Activated CD4-positive, alpha-beta T cell treated with anti-CD3 and anti-CD28 coated beads for 1 hour (primary cell): ENCODE results near the gene GP1BB.

Experiments
- DNase-seq: peaks from one replicate; pipeline ENCODE4 v3.0.0-alpha.2; 2020

GP1BB gene

DNA sequence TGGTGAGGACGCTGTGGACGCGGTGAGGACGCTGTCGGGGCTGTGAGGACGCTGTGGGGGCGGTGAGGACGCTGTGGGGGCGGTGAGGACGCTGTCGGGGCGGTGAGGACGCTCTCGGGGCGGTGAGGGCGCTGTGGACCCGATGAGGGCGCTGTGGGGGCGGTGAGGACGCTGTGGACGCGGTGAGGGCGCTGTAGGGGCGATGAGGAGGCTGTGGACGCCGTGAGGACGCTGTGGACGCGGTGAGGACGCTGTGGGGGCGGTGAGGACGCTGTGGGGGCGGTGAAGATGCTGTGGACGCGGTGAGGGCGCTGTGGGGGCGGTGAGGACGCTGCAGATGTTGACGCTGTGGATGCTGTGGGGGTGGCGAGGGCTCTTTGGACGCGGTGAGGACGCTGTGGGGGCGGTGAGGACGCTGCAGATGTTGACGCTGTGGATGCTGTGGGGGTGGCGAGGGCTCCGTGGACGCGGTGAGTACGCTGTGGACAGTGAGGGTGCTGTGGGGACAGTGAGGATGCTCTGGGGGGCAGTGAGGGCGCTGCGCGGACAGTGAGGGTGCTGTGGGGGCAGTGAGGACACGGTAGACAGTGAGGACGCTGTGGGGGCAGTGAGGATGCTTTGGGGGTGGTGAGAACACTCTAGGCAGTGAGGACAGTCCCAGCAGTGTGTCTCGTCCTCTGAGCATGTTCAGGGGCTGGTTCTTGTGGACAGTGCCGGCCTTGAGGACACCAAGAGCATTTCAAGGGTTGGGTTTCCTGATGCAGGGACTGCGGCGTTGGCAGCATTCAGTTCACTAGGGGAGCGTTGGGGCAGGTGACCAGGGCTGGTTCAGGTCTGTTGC lies 4.2 kb downstream of the GP1BB start:
- DNase-seq = no peak

DNA sequence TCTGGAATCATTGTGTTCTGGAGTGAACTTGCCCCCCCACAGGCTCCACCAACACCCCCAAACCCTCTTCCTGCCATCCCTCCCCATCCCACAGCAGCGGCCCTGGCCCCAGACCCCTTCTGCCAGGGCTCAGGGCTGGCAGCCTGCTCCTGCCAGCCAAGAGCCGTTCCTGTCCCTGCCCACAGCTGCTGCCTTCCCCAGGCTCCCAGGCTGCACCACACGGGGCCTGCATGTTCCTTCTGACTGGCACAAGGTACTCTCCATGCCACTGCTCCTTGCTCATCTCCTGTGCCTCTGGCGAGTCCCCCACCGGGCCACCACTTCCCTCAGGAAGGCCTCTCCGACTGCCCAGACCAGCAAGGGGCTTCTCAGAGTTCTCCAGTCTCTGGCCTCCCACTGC lies 4.9 kb downstream of the GP1BB start:
- DNase-seq = no peak

DNA sequence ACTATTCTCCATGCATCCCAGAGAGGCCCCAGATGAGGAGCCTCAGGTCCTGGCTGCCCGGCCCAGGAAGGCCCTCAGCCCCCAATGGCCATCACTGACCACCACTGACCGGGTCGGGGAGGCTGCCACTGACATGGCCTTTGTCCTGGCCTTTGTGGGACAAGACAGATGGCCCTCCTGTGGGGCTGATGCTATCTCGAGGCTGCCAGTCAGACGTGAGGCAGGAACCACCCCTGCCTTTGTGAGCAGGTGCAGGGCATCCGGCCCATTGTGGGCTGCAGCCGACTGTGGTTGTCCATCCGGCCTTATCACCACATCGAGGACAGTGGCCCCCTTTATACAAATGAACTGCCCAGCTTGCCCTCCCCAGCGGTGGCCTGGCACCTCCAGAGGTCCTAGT lies 5.5 kb downstream of the GP1BB start:
- no peak for DNase-seq

DNA sequence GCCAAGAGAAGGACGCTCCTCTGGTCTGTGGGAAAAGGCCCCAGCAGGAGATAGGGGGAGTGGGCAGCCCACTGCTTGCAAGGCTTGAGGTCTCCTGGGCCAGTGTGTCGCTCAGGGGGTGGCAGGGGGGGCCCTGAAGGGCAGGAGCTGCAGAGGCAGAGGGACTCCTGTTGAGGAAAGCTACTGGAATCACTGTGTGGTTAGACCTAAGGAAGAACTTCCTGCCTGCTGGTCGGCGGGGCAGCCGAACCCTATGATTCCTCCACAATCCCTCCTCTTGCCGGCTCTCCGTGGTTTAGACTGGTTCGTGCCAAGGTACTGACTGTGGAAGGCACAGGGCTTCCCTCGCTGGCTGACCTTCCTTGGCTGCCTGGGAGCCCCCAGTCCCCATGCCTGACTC lies 6.2 kb downstream of the GP1BB start:
- DNase-seq = no peak

DNA sequence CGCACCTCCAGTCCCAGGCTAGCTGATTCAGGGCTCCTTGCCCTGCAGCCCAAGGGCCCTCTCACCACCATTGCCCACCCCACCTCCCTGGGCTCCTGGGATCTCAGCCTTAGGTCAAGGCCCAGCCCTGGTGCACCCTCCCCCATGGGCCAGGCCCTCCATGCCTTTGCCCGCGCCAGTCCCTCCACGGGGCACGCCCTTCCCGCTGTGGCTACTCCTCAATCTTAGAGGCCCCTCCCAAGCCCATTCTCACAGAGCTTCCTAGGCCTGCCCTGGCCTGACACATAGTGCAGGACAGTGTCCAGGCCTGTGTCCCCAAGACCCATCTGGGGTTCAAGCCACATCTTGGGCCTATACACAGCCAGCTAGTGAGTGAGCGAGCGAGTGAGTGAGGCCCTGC lies 6.9 kb downstream of the GP1BB start:
- no peak for DNase-seq

DNA sequence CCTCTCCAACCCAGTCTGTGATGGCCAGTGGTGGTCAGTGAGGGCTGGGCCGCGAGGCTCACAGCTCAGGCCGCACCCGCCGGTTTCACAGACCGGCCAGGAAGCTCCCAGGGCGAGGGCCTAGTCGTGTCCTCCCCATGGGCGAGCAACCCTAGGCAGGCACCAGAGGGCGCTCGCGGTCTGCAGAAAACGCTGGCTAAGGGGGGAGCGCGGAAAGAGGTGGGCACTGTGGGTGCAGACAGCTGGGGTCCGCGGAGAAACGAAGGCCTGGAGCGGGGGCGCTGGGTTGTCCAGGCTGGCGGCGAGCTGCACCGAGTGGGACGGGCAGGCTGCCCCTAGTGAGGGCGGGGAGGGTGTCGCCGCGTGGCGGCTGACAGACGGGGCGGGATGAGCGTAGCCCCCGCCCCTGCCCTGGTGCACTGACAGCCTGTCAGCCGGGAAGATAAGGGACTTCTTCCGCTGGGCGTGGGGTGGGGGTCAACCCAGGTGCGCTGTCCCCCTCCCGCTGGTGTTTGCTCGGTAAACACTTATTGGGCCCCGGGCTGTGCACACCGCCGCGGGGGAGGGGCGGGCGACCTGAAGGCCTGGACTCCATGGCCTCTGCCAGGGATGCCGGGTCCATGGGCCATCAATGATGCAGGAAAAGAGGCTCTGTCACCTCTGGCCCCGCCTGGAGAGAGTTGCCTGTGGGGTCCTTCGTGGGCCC lies 7.5 kb downstream of the GP1BB start:
- DNase-seq = peak; percentile 79

DNA sequence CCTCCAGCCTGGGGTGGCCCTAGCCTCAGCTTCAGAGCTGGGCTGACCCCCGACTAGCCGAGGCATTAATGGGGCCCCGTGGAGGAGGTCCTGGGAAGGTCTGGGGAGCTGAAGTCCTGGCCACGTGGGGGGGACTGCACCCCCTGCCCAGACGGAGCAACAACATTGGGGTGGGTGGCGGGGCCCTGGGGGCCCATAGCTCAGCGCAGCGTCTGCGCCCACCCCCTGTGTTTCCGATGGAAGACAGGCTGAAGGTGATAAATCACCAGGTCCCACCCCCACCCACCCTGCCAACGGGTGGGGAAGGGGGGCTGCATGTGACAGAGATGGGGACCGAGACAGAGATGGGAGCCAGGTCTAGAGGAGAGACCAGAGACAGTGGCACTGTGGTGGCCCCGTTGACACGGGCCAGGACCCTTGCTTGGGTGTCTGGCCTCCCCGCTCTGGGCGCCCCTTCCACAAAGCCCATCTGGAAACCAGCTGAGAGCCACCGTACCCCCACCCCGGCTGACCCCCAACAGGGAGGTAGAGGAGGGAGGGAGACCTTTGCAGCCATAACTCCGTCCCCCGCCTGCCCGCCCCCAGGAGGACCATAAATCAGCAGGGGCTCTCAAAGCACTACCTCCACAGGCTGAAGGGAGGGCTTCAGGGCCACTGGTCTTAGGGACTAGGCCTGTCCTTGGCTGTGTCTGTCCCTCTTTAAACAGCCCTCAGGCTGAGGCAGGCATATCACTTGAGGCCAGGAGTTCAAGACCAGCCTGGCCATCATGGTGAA lies 8.2 kb downstream of the GP1BB start:
- DNase-seq = no peak

DNA sequence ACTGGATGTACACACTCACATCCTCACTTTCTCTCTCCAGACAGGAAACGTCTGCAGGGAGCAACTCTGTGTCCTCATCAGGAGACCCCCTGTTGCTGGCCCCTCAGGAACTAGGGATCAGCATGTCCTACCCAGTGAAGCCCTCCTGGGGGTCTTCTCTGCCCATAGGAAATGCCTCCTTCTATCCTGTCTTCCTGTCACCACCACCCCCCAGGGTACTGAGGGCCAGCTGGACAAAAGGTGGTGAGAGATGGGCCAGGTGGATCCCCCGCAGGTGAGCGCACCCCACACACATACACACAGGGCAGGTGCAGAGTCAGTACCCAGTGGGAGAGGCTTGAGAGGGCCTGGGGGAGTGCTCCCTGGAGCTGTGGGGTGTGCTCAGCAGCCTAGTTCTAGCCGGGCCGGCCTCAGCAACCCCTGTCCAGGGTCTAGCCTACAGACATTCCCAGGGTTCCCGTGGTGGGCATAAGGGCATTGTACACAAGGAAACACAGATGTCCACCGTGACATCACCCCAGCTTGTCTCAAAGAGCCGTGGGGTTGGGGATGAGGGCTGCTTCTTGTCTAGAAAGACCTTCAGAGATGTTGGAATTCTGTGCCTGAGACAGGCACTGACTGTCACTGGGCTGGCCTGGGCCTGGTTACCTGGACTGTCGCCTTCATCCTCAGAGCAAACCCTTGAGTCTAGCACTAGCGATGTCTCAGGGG lies 9.2 kb downstream of the GP1BB start:
- no peak for DNase-seq

DNA sequence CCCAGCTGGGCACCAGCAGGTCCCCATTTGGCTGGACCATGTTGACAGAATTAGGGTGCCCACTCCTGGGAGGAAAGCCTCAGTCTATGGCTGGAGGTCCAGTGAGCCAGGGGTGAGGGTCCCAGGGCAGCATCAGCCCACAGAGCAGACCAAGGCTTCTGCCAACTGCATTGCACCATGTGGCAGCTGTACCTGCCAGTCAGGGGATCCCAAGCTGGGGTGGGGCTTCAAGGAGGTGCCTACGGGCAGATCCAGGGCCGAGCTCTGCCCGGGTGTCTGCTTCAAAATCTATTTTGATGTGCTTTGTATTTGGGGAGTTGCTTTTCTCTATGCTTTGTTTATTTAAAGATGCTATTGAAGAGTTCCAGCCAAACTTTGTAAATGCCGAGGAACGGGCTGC lies 10.4 kb downstream of the GP1BB start:
- no peak for DNase-seq

DNA sequence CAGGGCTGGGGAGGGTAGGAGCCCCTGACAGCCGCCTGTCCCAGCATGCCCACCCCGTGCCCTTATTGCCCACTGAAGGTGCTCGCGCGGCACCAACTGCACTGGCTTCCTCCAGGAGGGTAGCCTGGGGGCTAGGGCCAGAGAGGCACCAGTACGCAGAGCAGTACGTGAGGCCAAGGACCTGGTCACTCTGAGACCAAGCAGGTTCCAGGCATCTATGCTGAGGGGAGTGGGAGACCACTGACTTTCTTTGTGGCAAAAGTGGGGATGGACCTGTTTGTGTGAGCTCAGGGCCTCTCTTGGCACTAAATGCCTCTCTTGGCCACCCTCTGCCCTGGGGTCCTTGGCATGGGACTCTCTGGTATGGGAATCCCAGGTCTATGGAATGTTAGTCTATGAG lies 10.8 kb downstream of the GP1BB start:
- no peak for DNase-seq

DNA sequence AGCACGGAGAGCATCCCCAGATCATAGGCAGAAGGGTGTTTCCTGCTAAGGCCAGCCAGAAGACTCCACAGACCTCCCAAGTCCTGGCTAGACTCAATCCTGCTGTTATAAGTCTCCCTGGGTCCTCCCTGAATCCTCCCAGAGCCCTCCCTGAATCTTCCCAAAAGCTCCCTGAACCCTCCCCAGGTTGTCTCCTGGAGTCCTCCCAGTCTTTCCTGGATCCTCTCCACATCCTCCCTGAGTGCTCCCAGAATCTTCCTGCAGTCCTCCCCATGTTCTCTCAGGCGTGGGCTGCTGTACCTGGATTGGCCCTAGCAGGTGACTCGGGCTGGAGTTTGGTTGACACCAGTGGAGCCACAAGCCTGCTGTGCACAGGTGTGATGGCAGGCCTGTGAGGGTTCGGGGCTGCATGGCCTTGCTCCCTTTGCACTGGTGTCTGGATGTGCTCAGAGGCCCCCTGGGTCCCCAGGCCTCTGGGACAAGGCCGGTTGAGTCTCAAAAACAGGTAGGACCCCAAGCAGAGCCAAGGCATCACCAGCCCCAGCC lies 11.6 kb downstream of the GP1BB start:
- DNase-seq = no peak

DNA sequence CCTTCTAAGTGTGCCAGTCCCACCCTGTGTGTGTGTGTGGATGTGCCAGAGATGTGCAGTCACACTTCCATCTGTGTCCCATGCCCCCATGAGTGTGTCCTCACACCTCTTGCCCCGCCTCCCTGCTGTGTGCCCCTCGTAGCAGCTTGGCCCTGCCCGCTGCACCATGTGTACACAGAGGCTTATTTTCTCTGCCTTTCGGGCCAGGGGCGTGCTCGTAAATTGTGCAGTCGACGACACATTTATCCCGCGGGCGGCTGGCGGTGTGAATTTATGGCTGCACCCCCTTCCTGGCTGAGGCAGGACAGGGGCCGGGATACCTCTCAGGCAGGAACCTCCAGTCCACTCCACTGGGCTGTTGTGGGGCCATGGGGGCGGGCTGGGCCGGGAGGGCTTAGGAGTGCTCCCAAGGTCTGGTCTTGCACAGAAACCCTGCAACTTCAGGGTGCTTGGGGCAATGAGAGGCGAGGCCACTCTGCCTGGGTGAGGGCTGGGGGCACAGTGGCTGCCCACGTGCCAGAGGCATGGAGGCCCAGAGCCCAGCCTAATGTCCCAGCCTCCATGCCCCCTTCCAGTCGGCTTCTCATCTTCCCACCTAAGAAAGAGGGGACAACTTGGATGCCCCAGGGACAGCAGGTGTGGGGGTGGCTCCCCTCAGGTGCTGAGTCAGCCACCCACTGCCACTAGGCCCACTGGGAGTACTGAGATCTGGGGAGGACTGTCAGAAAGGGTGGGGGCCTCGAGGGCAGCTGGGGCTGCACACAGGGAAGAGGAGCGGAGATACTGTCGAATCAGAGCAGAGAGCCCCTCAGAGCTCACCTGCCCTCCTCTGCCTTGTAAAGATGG lies 12.5 kb downstream of the GP1BB start:
- DNase-seq = no peak

DNA sequence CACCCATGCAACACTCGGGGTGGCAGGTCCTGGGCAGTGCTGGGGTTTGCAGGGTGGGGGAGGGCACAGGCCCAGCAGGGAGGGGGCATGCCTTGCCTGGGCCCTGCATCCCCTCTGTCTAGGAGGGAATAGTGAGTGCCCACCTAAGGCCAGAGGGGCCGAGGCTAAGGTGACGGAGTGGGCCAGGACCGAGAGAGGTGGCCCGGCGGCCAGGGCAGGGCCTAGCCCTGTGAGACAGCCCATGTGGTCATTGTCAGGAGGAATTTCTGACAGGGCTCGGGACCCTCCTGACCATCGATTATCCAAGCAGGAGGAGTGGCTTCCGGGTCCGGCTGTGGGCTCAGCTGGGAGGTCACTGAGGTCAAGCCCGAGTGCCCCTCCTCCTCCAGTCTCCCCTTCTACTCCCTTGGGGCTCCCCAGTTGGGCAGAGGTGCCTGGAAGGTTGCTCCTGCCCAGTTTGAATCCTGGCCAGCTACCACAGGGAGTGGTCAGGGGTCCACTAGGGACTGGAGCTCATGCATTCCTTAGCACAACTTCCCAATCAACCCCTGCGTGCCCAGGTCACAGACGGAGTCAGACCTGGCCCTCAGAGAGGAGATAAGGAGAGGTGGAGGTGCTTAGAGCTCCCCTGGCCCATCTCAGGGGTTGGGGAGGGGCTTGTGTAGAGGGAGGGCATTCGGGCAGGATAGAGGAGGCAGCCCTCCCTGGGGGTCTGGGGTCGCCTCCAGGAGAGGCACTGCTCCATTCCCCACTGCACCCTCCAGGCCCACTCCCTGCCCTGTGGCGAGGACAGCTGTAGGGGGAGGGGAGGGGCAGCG lies 14.7 kb downstream of the GP1BB start:
- DNase-seq = no peak

DNA sequence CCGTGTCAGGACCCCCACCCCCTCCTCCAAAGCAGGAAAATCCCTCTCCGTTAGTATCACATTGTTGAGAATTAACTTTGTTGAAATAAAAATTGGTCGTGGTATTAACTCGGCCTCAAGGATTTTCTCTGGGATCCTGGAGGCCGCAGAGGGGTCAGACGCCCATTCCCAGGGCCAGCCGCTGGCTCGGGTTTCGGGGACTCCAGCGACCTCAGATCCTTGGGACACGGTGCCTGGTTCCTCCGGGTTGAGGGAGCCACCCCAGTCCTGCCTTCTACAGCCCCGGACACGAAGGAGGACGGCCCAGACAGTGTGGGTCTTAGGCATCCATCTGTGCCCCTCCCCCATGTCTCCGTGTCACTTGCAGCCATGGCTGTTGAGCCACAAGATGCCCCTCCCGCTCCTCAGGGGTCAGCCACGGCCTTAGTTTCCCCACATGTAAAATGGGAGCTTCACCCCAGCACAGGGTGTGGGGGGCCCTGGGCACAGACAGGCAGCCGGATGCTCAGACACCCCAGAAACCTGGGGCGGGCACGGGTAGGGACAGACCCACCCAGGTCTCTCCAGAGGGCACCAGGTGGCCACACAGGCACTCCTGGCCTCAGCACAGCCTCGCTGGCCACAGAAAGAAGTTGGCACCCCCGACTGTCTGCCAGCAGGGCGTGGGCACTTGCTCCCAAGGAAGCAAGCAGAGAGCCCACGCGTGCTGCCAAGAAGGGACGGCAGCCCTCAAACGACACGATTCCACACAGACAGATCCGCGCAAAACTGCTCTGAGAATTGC lies 15.5 kb downstream of the GP1BB start:
- no peak for DNase-seq

DNA sequence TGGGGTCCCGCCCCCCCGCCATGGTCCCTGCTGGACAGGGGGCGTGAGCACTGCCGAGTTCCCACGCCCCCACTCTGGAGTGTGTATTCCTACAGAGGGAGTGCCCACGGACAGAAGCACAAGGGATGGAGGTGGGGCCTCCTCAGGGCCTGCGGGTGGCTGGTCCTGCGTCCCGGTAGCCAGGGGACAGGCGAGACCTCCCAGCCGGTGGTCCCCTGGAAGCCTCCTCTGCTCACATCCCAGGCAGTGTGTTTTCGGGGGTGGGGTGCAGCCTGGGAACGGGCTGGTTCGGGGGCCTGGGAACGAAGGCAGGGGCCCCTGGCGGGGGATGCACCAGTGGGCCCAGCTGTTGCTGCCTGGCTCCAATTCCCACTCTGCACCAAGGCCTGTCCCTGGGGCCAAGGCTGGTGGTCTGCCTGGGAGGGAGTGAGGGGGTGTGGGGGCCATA lies 16.1 kb downstream of the GP1BB start:
- no peak for DNase-seq

DNA sequence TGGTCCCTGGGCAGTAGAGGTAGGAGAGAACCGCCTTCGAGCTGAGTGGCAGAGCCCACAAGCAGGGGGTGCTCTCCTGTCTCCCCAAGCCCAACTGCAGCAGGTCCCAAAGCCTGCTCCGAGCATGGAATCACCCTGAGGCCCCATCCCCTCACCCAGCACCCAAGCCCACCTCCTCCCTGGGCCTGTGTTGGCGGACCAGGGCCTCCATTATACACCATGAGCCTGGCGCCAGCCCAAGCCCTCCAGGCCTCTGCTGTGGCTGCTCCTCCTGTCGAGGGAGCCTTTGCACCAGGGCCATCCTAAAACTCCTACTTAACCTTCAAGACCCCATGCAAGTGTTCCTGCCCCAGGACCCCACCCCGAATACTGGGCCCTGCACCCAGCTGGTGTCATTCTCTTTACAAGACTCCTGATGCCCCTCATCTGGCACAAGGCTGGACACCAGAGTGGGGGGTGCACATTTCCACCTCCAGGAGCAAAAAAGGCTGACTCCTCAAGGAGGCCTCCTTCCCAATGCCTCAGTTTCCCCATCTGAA lies 16.6 kb downstream of the GP1BB start:
- no peak for DNase-seq

DNA sequence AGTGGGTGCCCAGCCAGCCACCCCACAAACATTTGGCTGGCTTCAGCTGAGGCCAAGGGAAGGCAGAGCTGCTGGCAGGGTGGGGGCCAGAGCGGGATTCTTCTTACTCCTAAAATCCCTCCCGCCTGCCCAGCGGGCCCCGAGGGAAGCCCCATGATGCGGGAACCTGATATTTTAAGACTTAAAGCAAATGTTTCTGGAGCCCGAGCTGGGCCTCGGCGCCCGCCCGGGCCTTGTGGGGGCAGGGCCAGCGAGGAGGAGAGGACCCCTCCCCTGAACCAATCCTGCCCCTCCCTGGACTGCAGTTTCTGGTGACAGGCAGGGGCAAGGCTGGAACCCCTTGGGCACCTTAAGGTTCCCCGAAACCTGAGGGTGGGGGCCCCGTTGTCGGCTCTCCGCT lies 17.2 kb downstream of the GP1BB start:
- no peak for DNase-seq

DNA sequence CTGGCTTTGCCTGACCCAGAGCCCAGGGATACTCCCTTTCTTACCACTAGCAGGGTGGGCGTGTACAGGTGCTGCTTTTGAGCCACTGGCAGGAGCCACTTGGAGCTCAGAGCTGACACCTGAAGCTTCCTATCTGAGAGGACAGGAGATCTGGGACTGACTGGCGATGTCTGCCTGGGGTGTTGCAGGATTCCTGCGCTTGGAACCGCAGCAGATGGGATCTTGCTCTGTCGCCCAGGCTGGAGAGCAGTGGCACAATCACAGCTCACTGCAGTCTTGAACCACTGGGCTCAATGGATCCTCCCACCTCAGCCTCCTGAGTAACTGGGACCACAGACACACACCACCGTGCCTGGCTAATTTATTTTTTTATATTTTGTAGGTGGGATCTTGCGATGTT lies 17.7 kb downstream of the GP1BB start:
- no peak for DNase-seq

DNA sequence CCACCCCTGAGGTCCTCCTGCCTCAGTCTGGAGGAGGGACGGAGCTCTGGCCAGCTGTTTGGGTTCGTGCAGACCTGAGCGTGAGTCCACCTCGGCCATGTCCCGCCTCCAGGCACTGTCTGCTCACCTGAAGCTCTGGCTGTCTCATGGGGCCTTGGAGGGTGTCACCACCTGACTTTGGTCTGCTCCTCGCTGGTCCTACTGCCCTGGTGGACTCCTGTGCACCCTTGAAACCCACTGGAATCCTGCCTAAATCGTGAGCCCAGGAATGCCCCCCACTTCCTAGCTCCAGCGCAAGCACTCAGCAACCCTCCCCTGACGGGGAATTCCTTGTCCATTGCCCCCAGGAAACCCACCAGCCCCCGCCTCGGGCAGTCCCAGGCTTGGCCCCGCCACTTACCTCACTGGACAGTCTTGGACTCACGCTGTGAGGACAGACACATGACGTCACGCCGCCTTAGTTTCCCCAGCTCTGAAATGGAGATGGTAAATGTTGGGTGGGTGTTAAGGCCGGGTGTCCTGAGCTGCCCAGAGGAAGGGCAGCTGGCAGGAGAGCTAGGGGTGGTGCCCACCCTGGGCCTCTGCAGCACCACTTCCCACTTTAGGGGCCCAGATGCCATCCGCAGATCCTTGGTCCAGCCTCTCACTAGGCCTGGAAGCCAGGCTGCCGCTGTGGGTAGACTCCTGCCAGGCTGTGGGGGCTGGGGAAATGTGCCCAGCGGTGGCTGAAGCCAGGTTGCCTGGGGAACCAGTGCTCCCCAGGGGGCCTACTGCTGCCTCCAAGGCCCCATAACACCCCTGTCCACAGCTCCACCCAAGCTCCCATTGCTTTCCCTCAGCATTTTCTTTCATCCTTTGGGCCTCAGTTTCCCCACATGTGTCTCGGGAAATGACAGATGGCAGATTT lies 19.1 kb downstream of the GP1BB start:
- DNase-seq = no peak
